Stomach (tissue), 9 donors: ENCODE measurements around the gene PRKCH. TPM values are rescaled to one million over a fixed set of nuclear protein-coding genes. Genes with fewer than 3 reads are reported as not detected.
A peak's percentile ranks its signal among the peaks of the same experiment; 100 is the strongest.

Source experiments
- DNase-seq, 2 donors: peaks; one replicate each; pipeline versions ENCODE4 v3.0.0 to v3.0.0-alpha.2; 2013 to 2019
- H3K27ac ChIP-seq, 5 donors: fragments of 200-600 bp in 4 of 5; sonication (generic) in 4 of 5; one replicate each; pipeline ENCODE4 v1.5.1; 2013 to 2019; ENCODE audit warnings: mild to moderate bottlenecking in 1 of 5, moderate library complexity in 1 of 5
- H3K27me3 ChIP-seq, 3 donors: fragments of 200-600 bp; sonication (generic); one replicate each; pipeline ENCODE4 v1.5.1; 2017 to 2019; ENCODE audit warnings: mixed run types in 1 of 3
- H3K36me3 ChIP-seq, 4 donors: fragments of 200-600 bp; sonication (generic); 1 replicate in 3 of 4; 2 replicates in 1 of 4; pipeline ENCODE4 v1.5.1; 2016 to 2019
- H3K4me1 ChIP-seq, 4 donors: fragments of 200-600 bp; sonication (generic); one replicate each; pipeline ENCODE4 v1.5.1; 2016 to 2019
- H3K4me3 ChIP-seq, 4 donors: fragments of 200-600 bp; sonication (generic) in 3 of 4; one replicate each; pipeline ENCODE4 v1.5.1; 2016 to 2019; ENCODE audit warnings: mild to moderate bottlenecking in 1 of 4
- H3K9me3 ChIP-seq, 4 donors: fragments of 200-600 bp; sonication (generic); one replicate each; pipeline ENCODE4 v1.5.1; 2016 to 2019
- CTCF ChIP-seq, 7 experiments: fragments of 450-650 bp in 4 of 7; fragments of 200-600 bp in 3 of 7; sonication (generic) in 3 of 7; IDR thresholded peaks; one replicate each; pipeline ENCODE4 v1.5.1; 2016 to 2019; ENCODE audit warnings: antibody characterized with exemption in 7 of 7, control low read depth in 2 of 7, mild to moderate bottlenecking in 1 of 7
- EP300 ChIP-seq: sonication (generic); formaldehyde crosslinking; IDR thresholded peaks from one replicate; pipeline ENCODE4 v1.6.1; 2017; ENCODE audit warnings: antibody characterized with exemption
- POLR2A ChIP-seq, 4 donors: fragments of 450-650 bp; IDR thresholded peaks; one replicate each; pipeline ENCODE4 v1.6.1; 2016; ENCODE audit warnings: antibody characterized with exemption in 4 of 4, control low read depth in 2 of 4, mild to moderate bottlenecking in 1 of 4, moderate library complexity in 1 of 4
- POLR2AphosphoS5 ChIP-seq, 3 donors: sonication (generic); formaldehyde crosslinking; IDR thresholded peaks; one replicate each; pipeline ENCODE4 v1.6.1; 2016; ENCODE audit warnings: antibody characterized with exemption in 3 of 3
- WGBS, 5 donors: extraction: QIAGEN DNeasy Blood & Tissue Kit in 3 of 5; methylation state at CpG; one replicate each; pipeline versions ENCODE4 v1.1.5 to v1.1.7; 2013 to 2018; 5-methylcytosine and 5-hydroxymethylcytosine counted together
- intact Hi-C: fragments of 100-400 bp; cut with DNase I; formaldehyde crosslinking; loops from one replicate; pipeline ENCODE4 v1.15.1; 2023; ENCODE audit warnings: low total_unique reads
- polyA plus RNA-seq, 3 donors: library from polyadenylated mRNA; stranded (reverse); fragments of 200-250 nt; gene quantifications; one replicate each; pipeline ENCODE4 v1.2.3, GENCODE V29; 2013
- total RNA-seq, 5 donors: library from RNA; depleted of rRNA; stranded (reverse); fragments of >200 nt; gene quantifications; one replicate each; pipeline versions ENCODE4 v1.1.0 to v1.2.3, GENCODE V29; 2014 to 2016
- donor health status: healthy with polysubstance abuse.
- donor health status: Bipolar disorder and iron deficiency.
- donor health status: healthy.

PRKCH gene
- total and polyA plus RNA-seq, 8 donors = 5.5 to 84.0 (median 14.7) TPM

- intact Hi-C loops = no loop called here
These were observed 149.5 kb downstream of the PRKCH start for GRCh38 chr14:61470961-61471293.

GRCh38 chr14:61471297-61472005 is 150.1 kb downstream of the PRKCH start:
- Histone ChIP-seq H3K4me3 (peak overlapping the region; percentile 15 to 37 (median 34)), H3K4me1 (peaks cover 41 to 90% (median 51%) of the 10 kb centered on the region in 4 donors), H3K9me3 (no peaks in the 10 kb centered on the region), H3K36me3 (no peaks in the 10 kb centered on the region), H3K27ac (peak overlapping the region; percentile 61 to 95 (median 80)), H3K27me3 (no peaks in the 10 kb centered on the region)
- DNase-seq = no peak
- TF ChIP-seq EP300 (no peak), POLR2AphosphoS5 (IDR thresholded peaks at IDR 0.05) (no peak), CTCF (IDR thresholded peaks at IDR 0.05) (no peak), POLR2A (IDR thresholded peaks at IDR 0.05) (no peak)
- 53 to 64% (median 62%) methylated on average over 7 of the region's 7 CpGs for WGBS, 5 donors
- intact Hi-C loops = no loop called here

More at GRCh38 chr14:61470961-61471293, 149.5 kb downstream of the PRKCH start:
- Histone ChIP-seq H3K4me3 (no peak overlapping the region), H3K27ac (peak overlapping the region; percentile 23 to 95 (median 80)), H3K27me3 (no peaks in the 10 kb centered on the region), H3K4me1 (peaks cover 36 to 90% (median 46%) of the 10 kb centered on the region in 4 donors), H3K9me3 (no peaks in the 10 kb centered on the region), H3K36me3 (no peaks in the 10 kb centered on the region)
- DNase-seq = no peak
- TF ChIP-seq CTCF (IDR thresholded peaks at IDR 0.05) (peak in 1 of 7 experiments; percentile 3), POLR2A (IDR thresholded peaks at IDR 0.05) (no peak)
- 59 to 76% (median 68%) methylated on average over 3 of the region's 3 CpGs for WGBS, 5 donors

GRCh38 chr14:61472011-61472672 is 150.8 kb downstream of the PRKCH start:
- H3K4me1 ChIP-seq = peaks cover 41 to 90% (median 54%) of the 10 kb centered on the region in 4 donors
- DNase-seq = peak in 1 of 2 donors; percentile 43
- peak overlapping the region; percentile 15 to 37 (median 34) for H3K4me3 ChIP-seq

More at GRCh38 chr14:61472011-61472672, 150.8 kb downstream of the PRKCH start:
- Histone ChIP-seq H3K27ac (peak overlapping the region; percentile 61 to 95 (median 80)), H3K36me3 (no peaks in the 10 kb centered on the region), H3K27me3 (no peaks in the 10 kb centered on the region), H3K9me3 (no peaks in the 10 kb centered on the region)
- intact Hi-C loops = no loop called here
- 13 to 31% (median 17%) methylated on average over 8 of the region's 8 CpGs for WGBS, 5 donors
- TF ChIP-seq CTCF (IDR thresholded peaks at IDR 0.05) = no peak
- peak in 2 of 3 donors; percentile 78 to 93 for TF ChIP-seq POLR2AphosphoS5 (IDR thresholded peaks at IDR 0.05)
